ENCODE measurements around the gene EFNB2.

Gene EFNB2

DNA sequence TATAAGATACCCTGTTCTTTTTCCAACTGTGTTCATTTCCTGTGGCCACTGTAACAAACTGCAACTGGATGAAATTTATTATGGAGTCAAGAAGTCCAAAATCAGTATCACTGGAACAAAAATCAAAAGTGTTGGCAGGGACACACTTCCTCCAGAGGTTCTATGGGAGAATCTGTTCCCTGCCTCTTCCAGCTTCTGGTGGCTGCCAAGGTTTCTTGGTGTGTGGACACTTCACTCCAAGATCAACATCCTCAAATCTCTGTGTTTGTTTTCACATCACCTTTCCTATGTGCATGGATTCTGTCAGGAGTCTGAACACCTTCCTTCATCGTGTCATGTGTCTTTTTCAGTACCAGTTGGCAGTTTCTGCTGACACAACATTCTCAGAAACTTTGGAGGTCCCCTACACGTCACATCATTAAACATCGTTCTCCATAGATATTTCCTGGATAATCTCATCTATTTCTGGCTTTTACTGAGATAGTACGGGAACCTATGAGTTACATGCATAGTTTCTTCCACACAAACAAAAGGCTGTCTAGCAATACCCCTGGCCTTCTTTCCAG lies 15.2 kb upstream of the EFNB2 start:
- DNase-seq (ENCODE audit: low read depth) = no peak

DNA sequence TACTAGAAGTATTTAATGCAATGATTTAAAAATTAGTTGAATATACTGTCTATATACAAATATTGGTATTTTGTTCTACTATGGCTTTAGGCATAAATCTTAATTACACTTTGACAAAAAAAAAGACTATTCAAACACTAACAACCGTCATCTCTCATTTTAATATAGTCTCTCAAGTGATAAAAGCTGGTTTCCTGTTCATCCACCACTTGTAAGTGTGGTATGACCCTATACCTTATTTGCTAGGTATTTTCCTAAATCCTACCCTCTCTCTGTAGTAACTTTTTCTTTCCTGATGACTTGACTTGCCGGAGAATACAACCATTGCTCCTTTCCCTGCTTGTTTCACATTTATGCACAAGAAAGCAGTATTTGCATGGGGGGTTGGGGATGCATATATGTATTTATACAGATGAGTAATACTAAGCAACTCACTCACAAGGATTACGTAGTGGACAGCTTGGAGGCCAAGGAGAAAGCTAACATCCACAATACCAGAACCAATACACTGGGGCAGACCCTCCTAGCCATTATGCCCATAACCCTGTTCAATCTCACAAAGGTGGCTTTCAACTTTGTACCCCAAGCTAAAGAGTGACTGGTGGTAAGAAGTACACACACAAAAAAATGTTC lies 12.7 kb upstream of the EFNB2 start:
- no peak for DNase-seq (ENCODE audit: low read depth)

DNA sequence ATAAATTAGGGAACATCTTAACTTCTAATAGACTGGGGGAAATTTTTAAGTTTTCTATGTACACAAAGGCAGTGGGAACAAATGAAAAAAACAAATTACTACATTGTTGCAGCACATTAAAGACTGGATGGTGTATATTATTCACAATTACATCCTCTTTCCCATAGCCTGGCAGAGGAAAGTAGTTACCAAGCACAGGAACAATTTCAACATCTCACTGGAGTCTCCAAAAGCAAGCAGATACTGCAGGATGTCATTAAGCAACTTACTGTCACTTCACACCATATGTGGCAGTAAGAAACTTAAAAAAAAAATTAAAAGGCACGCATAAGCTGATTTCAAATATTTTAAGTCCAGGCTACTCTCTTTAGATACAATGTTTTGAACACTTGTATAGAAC lies 6.4 kb upstream of the EFNB2 start:
- DNase-seq (ENCODE audit: low read depth) = no peak

DNA sequence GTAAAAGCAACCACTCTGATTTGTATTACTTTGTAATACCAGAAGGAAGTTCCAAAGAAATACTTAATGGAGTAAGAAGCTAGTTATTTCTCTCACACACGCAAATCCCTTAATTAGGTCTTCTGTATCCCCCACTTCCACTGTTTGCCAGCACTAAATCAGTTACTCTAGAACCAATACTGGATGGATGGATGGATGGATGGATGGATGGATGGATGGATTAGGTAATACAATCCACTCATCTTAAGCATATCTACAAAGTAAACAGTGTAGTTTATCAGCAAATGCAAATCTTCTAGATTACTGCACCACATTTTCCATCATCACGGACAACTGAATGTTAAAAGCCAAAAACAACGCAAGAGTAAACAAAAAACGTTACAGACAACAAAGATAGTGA lies 5.2 kb upstream of the EFNB2 start:
- DNase-seq (ENCODE audit: low read depth) = no peak

DNA sequence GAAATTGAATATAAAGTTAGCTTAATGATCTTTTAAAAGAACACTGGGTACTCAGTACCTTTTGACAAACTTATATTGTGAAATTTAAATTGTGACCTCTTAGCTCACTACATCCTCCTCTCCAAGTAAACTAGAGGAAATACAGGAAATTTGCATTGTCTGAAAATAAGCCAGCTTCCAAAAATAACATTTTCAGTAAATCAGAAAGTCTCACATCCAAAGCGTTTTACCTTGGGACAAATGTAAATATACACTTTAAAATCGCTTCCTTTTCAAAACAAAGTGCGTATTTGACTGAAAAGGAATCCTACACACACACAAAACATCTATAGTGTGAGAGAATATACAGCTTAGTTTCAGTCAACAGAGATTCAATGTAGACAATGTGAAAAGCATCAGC lies 2.1 kb upstream of the EFNB2 start:
- no peak for DNase-seq (ENCODE audit: low read depth)

DNA sequence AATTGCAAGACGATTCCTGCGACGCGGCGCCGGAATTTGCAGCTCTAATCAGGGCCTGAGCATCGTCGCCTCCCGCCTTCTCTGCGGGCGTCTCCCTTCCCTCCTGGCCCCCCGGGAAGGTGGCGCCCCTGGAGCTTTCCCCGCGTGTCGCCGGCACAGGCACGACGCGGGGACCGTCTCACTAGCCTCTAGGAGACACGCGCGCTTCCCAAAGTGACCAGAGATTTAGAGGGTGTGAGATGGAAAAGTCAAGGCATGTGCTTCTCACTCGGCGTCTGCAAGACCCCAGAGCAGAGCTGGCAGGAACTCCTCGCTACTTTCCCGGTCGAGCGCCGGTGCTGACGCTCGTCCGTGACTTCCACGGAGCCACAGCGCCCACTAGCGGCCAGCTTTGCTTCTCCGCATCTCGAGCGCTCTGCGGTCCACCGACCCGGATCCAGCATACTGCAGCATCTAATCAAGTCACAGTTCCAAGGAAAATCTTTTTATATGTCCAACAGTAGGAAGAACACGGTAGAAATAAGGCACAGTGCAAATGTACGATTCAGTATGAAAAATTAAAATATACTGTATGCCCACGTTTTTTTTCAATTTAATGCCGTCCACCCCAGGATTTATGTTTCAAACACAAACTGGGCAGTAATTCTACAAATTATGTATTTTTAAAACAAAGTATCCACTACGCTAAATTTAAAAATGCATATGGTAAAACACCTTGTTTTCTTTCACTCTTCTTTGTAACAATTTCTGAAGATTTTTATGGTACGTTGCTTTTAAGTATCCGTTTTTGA lies 977 bp upstream of the EFNB2 start:
- no peak for DNase-seq (ENCODE audit: low read depth)

DNA sequence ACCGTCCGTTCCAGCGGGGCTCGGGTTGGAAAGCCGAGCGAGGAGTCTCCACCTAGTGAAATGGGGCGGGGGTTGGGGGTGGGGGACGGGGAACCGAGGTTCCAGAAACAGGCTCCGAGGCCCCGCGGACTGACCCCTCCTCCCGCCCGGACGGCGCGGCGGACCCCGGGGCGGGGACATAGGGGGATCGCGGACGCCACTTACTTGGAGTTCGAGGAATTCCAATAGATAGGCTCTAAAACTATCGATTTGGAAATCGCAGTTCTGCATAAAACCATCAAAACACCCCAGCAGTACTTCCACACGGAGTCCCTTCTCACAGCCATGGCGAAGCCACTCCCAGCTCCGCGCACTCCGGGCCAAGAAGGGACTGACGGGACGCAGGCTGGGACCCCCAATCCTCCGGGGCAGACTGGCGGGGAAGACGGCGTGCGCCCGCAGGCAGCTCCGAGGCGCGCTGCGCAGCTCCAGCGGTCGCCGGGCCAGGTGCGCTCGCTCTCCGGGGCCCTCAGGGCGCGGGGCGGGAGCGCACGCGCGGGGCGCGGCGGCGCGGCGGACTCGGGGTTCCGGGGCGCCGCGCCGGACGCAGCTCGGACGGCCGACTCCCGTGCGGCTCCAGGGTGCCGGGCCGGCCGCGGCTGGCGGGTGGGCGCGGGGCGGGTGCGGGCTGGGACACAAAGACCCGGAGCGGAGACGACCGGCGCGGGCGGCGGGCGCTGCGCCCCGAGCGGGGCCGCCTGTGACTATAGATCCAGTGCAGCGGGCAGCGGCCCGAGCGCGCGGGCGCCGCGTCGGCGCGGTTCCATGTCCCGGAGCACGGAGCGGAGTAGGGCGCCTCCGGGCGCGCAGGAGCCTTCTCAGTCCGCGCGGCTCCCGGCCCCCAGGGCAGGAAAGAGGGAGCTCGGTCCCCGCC lies 567 bp downstream of the EFNB2 start:
- no peak for DNase-seq (ENCODE audit: low read depth)

DNA sequence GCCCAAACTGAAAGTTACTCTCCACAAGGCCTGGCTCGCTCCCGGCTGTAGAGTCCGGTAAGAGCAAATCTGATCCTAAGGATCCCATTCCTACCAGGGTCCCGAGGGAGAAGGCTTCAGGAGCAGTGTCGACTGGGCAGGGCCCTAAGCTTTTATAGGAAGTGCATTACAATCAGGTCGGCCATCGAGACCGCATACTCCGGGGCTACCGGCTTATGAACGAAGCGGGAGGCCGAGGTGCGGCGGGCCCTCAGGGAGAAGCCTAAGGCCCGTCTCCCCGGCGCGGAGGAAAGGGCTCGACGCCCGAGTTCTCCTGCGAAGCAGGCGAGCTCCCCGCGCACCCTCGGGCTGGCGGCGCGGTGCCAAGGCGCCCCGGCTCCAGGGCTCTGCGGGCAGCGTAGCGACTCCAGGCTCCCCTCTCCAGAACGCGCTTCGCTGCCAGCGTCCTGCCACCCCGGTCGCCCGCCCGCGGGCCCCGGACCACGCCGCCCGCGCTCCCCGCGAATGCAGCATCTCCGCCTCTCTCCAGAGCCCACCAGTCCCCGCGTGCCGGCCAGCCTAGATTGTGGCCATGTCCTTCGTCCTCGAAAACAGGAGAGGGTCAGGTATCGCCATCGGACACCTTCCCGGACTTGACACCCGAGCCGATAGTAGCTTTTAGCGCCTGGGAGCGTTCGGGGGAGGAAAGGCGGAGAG lies 1.4 kb downstream of the EFNB2 start:
- no peak for DNase-seq (ENCODE audit: low read depth)

DNA sequence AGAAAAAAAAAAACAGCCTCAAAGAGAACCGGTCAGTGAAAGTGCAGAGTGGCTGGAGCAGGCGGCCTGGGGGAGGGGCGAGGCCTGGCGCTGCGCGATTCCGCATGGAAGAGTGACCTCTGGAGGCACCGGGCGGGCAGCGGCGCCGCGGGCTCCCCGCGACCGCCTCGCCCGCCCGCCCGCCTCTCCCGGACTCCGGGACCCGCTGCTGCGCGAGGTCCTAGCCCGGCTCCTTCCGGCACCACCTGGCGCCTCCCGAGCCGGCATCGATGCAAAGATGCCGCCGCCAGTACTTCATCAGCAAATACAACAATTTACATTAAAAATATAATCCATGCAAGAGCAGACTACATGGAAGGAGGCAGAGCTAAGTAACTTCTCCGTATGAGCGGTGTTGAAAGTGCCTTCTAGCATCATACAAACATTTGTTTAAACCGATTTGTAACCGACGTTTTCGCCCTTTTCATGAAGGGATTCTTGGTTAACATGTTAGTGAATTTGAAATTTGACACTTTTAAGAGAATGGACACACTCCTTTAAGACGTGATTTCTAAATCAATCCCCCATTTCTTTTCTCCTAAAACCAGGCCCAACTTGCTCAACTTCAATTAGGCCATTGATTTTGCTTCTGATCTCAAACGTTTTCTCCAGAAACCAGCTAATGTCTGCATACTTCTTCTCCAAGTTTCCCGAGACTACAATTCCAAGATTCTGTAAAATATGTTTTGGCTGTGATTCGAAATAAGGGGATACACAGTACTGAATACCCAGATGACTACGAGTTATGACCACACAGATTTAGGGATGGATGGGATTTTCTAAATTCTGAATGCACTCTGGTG lies 2.1 kb downstream of the EFNB2 start:
- no peak for DNase-seq (ENCODE audit: low read depth)

DNA sequence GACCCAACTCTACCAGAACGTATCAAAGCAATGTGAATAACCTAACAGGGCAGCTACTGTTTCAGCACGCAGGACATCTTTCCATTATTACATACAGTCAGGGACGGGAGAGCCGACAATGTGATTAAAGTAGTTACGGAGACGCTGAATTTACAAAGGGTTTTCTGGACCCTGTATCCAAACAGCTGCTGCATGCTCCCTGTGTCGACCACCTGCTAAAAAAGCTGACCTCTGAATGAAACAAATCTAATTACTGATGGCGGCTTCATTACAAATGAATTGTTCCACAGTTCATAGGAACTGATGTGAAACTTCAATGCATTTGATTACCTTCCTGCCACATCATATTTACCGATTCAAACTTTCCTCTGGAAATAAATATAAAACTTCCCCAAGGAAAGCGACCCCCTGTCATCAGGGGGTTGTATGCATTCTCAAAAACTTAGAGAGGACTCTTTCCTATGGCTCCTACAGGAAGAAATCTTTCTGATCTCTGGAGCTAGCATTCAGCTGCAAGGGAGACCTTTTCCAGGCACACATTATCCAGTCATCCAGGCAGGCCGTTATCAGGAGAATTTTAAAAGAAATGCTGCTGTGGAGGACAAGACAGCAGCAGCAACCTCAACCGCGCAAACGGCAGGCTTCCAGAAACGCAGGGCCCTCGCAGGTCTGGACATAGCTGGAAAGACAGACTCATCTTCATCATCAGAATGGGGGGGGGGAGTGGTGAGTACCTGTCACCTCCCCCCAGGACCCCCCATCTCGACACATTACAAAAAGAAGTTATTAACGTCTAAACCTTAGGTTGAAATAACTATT lies 3.1 kb downstream of the EFNB2 start:
- no peak for DNase-seq (ENCODE audit: low read depth)

DNA sequence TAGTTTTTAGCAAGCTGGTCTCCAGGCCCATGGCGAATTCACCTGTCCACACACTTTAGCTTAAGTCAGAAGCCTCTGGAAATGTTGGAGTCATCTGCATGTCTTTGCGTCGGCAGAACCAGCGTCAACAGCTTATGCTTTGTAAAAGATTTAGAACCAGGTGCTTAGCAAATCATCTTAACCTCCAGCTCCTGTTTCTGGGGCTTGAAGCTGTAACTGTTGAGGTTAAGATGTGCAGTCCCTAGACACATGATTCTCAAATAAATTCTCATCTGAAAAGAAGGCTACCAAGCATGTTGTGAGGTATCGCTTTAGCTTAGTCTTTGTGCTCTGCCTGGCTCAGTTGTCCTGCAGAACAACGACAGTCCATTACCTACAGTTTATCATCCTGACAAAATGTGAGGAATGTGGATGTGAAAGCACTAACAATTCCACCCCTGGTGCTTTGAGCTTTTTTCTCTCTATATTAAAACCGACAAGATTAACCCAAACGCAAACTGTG lies 4.4 kb downstream of the EFNB2 start:
- no peak for DNase-seq (ENCODE audit: low read depth)

DNA sequence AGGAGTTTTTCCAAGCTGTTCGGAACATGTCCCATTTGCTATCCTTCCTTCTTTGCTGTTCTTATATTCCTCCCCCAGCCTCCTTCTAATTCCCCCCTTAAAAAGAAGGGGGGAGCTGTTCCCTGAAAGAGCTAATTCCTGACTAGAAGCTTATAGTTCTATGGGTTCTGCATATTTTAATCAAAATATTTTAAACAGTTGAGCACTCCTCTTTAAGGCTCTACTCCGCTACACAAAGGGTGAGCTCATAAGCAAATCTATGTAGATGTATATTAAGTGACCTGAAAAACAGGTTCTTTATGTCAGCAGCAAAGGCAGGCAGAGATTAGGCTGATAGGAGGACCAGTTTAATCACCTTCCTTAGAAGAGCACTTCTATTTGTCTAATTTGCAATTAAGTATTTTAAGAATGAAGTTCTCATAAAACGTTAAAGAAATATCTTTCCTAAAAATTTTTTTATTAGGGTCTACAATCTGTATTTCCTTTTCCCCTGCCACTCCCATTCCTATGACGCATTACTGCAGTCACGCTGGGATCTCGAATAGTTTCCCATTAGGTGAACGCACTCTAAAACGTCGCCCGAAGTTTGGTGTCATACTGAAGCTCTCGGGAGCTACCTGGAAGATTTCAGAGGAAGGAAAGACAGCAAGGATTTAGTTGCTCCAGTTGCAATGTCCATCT lies 5.2 kb downstream of the EFNB2 start:
- no peak for DNase-seq (ENCODE audit: low read depth)

DNA sequence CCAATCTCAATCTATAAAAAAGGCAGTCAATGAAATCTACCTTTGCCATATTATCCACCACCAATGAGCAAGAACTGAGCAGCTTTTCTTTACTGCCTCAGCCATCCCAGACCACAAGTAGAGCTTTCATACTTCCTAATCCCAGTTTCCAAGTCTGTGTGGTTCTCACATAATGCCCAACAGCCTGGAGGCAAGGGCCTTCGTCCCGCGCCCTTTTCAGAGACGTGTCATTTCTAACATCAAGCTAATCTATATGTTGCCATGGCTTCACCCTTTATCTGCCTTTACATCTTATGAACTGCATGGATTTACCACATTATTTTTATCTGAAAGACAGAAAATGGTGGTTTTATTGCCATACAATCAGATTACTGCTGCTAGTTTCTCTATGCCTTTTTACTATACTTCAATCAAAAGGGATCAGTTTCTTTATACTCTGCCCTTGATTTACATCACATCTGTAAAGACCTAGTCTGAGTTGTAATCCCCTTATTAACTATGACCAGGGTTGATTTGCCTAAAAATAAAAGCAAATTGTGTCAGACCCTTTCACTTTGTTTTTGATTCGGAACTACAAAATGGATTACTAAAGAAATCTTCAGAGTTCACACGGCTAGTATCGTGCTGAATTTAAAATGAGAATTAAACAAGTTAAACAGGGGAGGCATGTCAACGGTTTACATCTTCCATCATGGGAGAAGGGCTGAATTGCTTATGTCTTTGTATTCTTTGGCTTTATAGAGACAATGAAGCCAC lies 5.9 kb downstream of the EFNB2 start:
- DNase-seq (ENCODE audit: low read depth) = no peak

DNA sequence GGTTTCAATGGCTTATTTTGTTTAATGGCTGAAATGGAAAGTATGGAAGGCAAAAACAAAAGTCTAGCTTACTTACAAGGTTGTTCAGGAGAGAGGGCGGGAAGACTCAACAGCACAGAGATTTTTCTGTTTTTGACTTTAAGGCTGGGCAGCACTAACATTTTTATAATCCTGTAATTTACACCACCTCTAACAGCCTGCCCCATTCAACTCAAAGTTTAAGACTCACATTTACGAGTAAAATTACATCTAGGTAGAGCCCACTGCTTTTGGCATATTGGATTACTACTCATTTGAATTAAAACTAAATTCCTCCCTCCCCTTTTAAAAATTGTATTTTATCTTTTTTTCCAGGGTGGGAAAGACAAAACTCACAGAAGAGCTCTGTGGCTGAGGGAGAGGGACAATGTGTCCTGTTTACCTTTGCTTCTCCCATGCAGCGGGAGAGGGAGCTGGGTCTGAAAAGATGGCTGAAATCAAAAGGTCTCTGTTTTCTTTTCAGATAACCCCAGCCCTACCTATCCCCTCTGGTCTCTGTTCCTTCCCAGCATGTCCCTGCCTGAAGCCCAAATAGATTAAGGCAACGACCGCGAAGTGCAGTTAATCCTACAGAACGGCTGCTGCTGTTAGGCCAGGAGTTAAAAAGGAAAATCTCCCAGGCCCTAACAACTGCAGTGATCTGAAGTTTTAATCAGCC lies 6.6 kb downstream of the EFNB2 start:
- DNase-seq (ENCODE audit: low read depth) = no peak

DNA sequence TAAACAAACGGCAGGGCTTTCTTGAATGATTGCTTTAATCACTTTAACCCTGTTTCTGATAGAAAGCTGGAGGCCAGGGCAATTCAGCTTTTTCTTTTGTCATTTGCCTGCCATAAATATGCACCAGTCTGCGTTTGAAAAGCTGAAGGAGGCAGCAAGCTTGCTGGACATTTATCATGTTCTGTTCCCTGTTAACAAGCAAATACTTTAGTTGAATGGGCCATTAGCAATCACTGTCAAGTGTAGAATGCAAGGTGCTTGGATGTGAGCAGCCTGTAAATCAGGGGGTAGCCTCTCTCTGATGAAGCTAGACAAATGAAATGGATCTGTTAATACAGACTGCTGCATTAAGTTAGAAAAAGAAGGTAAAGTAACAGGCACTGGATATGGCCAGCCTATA lies 7.6 kb downstream of the EFNB2 start:
- no peak for DNase-seq (ENCODE audit: low read depth)

DNA sequence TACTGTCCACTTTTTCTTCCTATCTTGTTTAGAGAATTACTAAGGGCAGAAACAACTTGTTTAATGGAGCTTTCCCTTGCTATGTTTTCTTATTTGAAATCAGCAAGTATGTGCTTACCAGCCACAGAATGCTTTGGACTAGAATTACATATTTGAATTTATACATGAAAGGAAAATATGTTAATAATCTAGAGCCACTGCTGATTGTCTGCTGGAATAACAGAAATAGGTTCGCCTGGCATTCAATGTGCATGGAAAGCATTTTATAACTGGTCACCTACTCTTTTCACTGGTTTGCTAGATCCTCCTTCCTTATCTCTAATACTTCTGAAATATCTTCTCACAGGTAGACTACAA lies 8.0 kb downstream of the EFNB2 start:
- no peak for DNase-seq (ENCODE audit: low read depth)

DNA sequence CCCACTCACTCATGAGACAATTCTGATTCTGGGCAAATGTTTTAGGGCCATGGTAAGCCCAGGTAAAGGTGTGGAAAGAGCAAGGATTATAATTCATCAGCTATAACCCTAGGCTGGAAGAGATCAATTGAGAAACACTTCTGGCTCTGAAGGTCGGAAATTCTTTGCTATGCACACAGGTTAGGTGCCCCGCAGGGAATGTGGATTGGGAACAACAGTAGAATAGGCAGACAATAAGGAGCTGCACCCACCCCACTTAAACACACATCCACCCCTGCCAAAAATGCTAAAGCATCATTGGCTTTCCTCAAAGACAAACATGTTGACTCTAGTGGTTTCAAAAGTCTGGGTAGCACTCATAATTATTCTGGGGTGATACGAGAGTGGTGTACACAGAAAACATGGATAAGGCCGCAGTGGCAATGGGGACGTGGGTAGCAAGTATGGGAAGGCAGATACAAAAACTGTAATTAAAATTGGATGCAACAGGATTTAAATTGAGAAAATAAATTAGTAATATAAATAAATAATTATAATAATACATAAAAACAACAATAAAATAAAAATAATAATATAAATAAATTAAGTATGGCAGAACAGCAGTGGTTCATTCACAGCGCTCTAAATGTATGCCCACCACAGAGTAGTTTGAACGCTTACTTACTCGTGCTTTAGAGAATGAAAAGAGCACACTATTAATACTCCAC lies 8.6 kb downstream of the EFNB2 start:
- DNase-seq (ENCODE audit: low read depth) = no peak

Measured in GM04503 (cell line).